GM21786 (cell line): ENCODE measurements around the gene KCNQ1.

Experiments
- ATAC-seq: cut with Tn5 transposase; IDR thresholded peaks from one replicate; pipeline ENCODE4 v1.9.1; 2021; ENCODE audit not compliant: unreplicated experiment

The KCNQ1 gene

DNA sequence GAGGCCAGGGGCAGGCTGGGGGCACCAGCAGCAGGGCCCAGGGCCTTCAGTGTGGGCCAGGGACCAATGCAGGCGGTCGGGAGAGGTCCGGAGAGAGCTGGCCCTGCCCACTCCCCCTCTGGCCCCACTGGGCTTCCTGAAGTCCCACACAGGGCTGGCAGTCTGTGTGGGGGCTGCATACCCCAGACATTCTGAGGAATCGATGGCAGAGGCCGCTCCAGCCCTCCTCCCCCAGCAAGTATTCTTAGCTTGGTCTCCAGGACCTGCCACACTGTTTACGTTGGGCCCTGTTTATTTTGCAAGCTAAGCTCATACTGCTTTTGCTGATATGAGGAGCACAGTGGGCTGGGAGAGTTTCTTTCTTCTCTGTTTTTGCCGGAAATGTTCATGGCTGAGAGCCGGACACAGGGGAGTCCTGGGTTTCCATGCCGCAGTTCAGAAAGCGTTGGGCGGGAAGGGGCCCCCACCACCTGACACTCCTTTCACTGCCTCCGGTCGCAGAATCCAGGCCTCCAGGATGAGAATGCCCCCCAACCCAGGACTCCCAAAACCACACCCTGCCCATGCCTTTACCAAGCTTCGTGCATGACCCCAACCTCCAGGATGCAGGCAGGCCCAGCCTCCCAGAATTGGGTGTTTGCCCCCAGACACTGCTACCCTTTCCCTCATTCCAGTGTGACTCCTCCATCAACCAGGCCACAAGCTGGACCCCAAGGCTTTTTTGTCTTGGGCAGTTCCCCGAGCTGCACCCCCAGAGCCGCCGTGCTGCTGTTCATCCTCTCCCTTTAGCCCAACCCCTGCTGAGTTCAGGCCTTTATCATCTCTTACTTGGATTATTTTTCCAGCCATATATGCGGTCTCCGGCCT is 336.8 kb downstream of the KCNQ1 start:
- no peak for ATAC-seq

GRCh38 chr11:2782769-2783168 is 338.0 kb downstream of the KCNQ1 start:
- ATAC-seq, result no peak

DNA sequence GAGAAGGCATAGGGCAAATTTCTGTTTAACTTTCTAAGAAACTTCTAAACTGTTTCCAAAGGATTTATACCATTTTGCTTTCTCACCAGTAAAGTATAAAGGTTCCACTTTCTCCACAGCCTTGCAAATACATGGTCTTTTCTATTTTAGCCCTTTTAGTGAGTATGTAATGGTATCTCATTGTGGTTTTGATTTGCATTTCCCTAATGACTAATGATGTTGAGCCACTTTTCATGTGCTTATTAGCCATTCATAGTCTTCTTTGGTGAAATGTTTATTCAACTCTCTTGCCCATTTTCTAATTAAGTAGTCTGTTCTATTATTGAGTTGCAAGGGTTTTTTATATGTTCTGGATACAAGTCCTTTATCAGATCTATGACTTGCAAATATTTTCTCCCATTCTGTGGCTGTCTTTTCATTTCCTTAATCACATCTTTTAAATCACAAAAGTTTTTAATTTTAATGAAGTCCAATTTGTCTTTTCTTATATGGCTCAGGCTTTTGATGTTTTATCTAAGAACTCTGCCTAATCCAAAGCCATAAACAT is 338.8 kb downstream of the KCNQ1 start:
- ATAC-seq, result no peak

- ATAC-seq, result no peak
These were observed 343.0 kb downstream of the KCNQ1 start for GRCh38 chr11:2787816-2788167.

DNA sequence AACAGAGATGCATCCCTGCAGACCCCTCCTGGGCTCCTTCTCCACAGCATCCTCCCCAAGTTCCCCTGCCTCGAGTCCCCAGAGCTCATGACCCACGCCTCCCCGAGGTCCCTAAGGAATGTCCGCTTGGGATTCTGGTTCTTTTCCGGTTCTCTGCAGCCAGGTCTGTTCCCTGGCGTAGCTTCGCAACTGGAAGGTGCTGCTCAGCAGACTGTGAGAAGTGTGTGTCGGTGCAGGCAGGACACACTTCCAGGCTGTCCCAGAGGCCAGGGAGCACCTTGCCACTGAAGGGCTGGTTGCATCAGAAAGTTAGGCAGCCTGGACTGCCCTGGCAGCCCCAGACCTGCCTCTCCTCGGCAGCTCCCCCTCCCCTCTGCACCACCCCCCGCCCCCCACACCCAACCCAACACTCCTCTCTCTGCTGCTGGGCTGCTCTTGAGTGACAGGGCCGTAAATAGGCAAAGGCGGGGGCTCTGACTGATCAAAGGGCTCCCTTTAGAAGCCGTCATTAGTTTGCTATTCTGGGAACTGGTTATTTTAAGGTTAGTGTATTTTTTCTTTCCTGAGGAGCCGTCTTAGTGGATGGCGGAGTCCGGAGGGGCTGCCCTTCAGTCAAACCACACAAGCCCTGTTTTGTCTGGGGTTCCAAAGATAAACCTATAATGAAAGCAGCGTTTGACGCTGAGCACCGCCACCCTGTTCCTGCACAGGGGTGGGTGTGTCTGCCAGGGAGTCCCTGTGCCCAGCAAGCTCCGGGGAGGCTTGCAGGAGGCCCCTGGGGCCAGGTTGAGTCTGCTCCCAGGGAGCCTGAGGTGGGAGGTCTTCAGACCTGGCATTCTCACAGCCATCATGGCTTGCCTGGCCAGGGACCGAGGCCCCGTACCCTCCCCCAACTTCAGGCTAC is 343.6 kb downstream of the KCNQ1 start:
- no peak for ATAC-seq

GRCh38 chr11:2789331-2789730 is 344.5 kb downstream of the KCNQ1 start:
- ATAC-seq, result no peak

GRCh38 chr11:2789791-2790567 is 345.2 kb downstream of the KCNQ1 start:
- ATAC-seq, result no peak

DNA sequence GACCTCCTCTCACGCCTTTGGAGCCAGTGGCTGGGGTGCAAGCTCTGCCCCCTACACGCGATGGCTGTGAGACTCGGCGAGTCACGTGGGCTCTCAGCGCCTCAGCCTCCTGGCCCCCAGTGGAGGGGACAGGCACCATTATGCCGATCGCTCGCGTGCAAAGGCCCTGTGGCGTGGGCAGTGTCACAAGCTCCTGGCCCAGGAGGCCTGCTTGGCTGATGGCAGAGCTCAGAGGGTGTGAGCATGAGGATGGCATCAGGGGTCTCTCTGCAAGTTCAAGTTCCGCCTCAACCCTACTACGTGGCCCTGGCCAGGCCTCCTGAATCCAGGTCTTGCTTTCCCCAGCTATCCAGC is 345.7 kb downstream of the KCNQ1 start:
- ATAC-seq, result no peak

- ATAC-seq, result no peak
These were observed 346.3 kb downstream of the KCNQ1 start for GRCh38 chr11:2791139-2791520.

- no peak for ATAC-seq
These were observed 346.9 kb downstream of the KCNQ1 start for GRCh38 chr11:2791521-2792380.

GRCh38 chr11:2792381-2793250 is 347.8 kb downstream of the KCNQ1 start:
- no peak for ATAC-seq

DNA sequence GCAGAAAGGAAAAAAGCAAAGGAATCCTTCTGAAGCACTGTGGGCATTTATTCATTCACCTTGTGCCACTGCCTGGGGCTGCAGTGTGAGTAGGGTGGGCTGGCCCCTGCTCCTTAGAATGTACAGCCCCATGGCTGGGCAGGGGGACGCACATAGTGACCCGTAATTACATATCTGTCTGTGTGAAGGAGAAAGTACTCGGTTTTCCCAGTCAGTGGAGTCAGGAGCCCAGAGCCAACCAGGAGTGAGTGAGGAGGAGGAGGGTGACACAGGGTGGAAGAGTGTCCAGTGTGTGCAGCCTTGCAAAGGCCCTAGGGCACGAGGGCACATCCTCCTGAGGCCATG is 348.9 kb downstream of the KCNQ1 start:
- ATAC-seq, result no peak

DNA sequence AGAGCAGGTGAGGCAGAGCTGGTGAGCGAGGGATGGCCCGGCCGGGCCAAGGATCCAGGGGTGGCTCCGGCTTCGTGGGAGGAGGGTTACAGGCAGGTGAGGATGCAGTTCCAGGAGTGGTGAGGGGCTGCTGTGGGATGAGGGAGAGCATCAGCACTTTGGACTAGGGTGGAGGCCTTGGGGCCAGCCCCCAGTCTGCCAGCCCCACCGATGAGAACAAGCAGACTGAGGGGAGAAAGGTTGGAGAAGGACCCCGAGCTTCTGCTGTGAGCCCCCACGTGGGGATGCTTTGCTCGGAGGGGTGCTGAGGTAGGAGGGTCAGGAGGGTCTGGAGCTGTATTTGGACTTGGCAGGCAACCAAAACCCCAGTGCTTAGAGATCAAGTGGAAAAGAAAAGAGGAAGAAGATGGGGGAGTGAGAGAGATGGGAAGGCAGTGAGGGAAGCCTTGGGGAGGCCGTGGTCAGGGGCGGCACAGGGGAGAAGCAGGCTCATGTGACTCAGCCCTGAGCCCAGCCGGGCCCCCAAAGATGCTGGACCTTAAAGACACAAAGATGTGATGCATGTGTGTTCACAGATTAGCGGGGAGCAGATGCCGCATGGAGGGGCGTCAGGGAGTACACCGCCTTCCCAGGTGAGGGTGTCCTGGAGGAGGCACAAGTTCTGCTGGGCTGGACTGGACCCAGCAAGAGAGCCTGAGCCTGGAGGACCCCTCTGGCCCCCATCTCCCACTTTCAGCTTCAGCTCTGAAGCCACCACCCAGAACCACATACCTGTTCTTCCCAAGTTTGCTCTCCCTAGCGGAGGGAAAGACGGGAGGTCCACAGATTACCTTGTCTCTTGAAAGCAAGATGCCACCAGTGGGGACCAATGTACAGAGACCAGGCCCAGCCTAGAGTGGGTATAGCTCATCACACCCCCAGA is 349.5 kb downstream of the KCNQ1 start:
- ATAC-seq, result no peak

DNA sequence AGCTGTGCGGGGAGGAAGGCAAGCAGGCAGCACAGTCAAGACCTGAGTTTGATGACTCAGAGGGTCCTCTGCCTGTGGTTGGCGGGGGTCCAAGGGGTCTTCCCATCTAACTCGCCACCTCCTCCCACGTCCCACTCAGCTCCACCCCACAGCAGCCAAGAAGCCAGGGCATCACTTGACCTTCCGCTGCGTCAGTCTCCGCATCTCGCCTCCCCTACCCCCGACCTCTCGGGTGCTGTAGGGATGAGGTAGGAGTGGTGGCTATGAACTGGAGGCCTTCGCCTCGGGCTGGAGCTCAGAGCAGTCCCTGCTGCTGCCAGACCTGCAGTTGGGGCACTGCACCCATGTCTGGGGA is 350.1 kb downstream of the KCNQ1 start:
- ATAC-seq, result no peak

DNA sequence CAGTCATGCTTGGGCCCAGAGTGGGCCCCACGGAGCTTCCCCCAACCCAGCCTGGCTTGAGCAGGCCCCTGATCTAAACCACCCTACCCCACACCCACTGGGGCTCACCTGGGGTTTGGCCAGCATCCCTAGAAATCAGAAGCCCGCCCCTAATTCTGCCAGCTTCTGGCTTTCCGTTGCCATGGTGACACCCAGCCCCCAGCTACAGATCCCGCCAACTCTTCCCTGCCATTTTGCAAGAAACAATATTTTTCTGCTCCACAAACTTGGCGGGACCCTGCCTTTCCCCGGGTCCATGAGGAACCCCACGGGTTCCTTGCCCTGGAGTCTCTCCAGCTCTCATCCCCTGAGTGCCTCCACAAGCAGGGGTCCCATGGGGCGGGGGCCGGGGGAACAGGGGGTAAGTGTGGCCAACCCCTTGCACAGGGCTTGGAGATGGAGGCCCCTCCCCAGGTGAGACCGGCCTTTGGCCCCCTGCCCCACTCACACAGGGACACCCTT is 350.7 kb downstream of the KCNQ1 start:
- no peak for ATAC-seq

- no peak for ATAC-seq
These were observed 351.3 kb downstream of the KCNQ1 start for GRCh38 chr11:2796091-2796490.

GRCh38 chr11:2796508-2797113 is 351.8 kb downstream of the KCNQ1 start:
- no peak for ATAC-seq
